ENCODE measurements around the gene ZDHHC12.
A peak's percentile ranks its signal among the peaks of the same experiment; 100 is the strongest.

Gene ZDHHC12, protein sequence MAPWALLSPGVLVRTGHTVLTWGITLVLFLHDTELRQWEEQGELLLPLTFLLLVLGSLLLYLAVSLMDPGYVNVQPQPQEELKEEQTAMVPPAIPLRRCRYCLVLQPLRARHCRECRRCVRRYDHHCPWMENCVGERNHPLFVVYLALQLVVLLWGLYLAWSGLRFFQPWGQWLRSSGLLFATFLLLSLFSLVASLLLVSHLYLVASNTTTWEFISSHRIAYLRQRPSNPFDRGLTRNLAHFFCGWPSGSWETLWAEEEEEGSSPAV

GRCh38 chr9:128723866-128724743, at the start of gene ZDHHC12:
Gene ZDHHC12 (minus strand): TSS chr9:128724127. CDS start chr9:128724093, 34 bp downstream.
- DNase-seq (ENCODE audit: low read depth in 2 of 2): peak; percentile 95 to 96

GRCh38 chr9:128773049-128773448, 49.1 kb upstream of the ZDHHC12 start:
- DNase-seq (ENCODE audit: low read depth in 2 of 2): no peak

- DNase-seq (ENCODE audit: low read depth in 2 of 2): peak; percentile 86 to 87
These were observed 48.0 kb upstream of the ZDHHC12 start, which contains the start of gene ZER1 for GRCh38 chr9:128771745-128772519. Gene ZER1 (minus strand): TSS chr9:128771927. CDS start chr9:128755565, 16,362 bp downstream.

DNA sequence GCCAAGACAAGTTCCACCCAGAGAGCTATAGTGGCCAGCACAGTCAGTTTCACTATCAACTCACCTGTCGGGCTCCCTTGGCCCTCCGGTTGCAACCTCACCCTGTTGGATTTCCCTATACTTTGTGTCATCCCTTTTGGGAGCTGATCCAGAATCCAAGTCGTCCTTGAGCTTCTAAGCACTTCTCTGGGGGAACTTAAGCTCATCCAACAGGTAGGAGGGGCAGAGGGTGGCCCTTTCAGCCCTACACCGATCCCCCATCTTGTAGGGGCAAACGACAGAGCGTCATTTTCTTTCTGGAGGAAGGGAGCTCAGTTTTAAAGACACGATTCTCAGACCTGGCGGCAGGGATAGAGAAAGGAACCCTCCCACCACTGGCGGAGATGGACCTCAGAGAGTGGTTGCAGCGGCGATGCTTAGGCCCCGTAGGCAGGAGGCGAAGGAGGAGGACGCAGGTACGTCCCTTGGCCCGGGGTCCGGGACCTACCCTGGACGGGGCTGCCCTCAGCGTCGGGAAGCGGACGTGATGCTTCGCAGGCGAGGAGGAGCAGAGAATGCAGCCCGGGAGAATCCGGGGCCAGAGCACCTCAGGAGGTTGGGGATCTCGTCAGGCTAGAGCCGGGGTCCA, 47.3 kb upstream of the ZDHHC12 start:
- no peak for DNase-seq (ENCODE audit: low read depth in 2 of 2)

DNA sequence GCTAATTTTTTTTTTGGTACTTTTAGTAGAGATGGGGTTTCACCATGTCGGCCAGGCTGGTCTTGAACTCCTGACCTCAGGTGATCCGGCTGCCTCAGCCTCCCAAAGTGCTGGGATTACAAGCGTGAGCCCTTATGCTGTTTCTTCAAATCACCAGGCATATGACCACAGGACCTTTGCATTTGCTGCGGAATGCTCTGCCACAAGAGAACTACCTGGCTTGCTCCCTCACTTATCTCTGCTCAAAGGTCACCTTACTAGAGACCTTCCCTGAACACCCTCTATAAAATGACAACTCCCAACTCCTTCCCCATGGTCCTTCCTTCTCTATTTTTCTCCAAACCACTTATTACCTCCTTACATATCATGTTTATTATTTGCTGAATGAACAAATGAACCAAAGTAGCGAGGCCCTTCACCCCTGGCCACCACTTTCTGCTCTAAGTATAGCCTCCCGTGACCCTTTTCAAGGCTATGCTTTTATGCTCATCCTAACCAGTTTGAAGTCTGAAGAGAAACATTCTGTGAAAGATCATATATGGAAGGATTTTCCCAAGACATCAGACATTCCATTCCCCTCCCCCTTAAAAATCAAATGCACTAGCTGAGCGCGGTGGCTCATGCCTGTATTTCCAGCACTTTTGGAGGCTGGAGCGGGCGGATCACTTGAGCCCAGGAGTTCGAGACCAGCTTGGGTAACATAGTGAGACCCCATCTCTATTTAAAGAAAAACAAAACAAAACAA, 46.5 kb upstream of the ZDHHC12 start:
- no peak for DNase-seq (ENCODE audit: low read depth in 2 of 2)

- no peak for DNase-seq (ENCODE audit: low read depth in 2 of 2)
These were observed 44.7 kb upstream of the ZDHHC12 start for GRCh38 chr9:128768606-128769005.

DNA sequence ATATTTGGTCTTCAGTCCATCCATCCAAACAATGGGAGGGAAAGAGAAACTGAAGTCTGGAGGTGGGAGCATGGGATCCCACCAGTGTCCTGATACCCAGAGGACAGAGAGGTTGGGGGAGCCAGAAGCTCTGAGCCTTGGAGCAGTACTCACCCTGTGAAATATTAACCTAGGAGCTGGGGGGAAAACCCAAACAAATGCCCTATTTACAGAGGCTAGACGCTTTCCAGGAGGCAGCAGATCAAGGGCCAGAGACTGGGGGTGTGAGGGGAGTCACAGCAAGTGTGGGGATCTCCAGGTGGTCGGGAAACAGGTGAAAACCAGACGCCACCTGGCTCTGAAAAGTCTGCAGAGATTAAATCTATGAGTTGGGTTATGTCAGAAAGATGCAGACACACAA, 41.6 kb upstream of the ZDHHC12 start:
- DNase-seq (ENCODE audit: low read depth in 2 of 2): no peak

GRCh38 chr9:128764361-128764760, 40.4 kb upstream of the ZDHHC12 start:
- DNase-seq (ENCODE audit: low read depth in 2 of 2): no peak

- DNase-seq (ENCODE audit: low read depth in 2 of 2): no peak
These were observed 38.9 kb upstream of the ZDHHC12 start for GRCh38 chr9:128762671-128763449.

- DNase-seq (ENCODE audit: low read depth in 2 of 2): no peak
These were observed 33.7 kb upstream of the ZDHHC12 start for GRCh38 chr9:128757602-128758001.

- DNase-seq (ENCODE audit: low read depth in 2 of 2): no peak
These were observed 29.7 kb upstream of the ZDHHC12 start for GRCh38 chr9:128753627-128754026.

DNA sequence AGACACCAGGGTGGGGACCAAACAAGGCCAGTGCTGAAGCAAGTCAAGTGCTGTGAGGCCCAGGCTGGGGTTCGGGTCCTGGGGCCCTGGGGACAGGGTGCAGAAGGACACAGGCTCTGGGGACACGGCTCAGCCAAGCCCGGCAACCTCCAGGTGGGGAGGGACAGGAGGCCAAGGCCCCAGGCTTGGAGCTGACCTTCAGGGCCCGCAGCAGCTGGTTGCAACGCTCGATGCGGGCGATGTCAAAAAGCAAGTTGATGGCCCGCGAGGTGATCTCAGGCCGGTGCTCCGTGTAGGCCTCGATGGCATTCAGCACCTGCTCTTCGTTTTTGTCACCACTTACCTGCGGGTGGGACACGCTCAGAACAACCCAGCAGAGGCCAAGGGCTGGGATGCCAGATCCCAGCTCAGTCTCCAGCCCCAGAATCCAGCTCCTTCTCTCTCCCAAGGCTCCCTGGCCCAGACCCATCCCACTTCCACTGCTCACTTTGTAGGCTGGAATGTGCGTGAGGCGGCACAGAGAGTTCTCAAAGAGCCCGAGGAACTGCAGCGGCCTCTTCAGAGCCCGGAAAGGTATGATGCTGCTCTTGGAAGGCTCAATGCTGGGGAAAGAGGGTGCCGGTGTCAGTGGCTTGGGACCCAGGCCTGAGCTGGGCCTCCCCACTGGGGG, 27.1 kb upstream of the ZDHHC12 start:
- DNase-seq (ENCODE audit: low read depth in 2 of 2): no peak

- no peak for DNase-seq (ENCODE audit: low read depth in 2 of 2)
These were observed 23.3 kb upstream of the ZDHHC12 start for GRCh38 chr9:128747241-128747640.

- DNase-seq (ENCODE audit: low read depth in 2 of 2): no peak
These were observed 19.5 kb upstream of the ZDHHC12 start for GRCh38 chr9:128743421-128743820.

- no peak for DNase-seq (ENCODE audit: low read depth in 2 of 2)
These were observed 18.5 kb upstream of the ZDHHC12 start for GRCh38 chr9:128742401-128742800.

GRCh38 chr9:128735373-128735772, 11.4 kb upstream of the ZDHHC12 start:
- no peak for DNase-seq (ENCODE audit: low read depth in 2 of 2)

DNA sequence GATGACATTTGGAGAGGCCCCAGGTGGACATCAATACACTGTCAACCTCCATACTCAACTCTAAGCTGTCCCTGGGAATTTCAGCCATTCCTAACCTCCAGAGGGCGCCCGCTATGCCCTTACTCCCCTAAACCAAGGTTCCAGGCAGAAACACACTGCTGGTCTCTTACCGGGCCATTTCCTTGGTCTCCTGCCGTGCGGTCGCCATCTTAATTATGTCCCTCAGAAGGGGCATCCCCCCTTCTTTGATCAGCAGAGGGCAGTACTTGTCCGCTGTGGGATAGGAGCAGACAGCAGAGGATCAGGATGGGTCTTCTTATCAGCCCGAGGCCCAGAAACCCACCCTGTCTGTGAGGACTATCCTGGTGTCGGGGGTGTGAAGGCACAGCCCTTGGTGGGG, 9.3 kb upstream of the ZDHHC12 start:
- DNase-seq (ENCODE audit: low read depth in 2 of 2): no peak

GRCh38 chr9:128732576-128732975, 8.6 kb upstream of the ZDHHC12 start:
- DNase-seq (ENCODE audit: low read depth in 2 of 2): no peak

GRCh38 chr9:128731691-128732090, 7.8 kb upstream of the ZDHHC12 start:
- no peak for DNase-seq (ENCODE audit: low read depth in 2 of 2)

DNA sequence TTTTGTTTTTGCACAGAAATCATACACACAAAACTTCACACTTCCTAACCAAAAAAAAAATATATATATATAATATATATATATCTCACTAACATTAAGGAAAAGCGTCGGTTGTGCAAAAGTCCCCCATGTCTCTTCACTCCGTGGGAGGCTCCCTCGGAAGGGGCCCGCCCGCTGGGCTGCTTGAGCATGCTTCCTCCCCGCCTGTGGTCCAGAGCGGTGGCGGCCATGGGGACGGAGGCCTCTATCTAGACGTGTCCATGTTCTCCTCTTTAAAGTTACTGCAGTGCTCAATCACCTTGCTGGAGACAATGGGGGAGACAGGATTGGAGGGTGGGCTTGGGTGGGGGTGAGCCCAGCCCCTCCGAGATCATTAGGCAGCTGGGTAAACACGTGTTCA, 7.2 kb upstream of the ZDHHC12 start:
- DNase-seq (ENCODE audit: low read depth in 2 of 2): no peak
